ENCODE measurements around the gene GSTO2. TPM values are rescaled to one million over a fixed set of nuclear protein-coding genes. Genes with fewer than 3 reads are reported as not detected.

The GSTO2 gene
- total RNA-seq, 1 experiment from 2014 or later: 25.7 TPM

DNA sequence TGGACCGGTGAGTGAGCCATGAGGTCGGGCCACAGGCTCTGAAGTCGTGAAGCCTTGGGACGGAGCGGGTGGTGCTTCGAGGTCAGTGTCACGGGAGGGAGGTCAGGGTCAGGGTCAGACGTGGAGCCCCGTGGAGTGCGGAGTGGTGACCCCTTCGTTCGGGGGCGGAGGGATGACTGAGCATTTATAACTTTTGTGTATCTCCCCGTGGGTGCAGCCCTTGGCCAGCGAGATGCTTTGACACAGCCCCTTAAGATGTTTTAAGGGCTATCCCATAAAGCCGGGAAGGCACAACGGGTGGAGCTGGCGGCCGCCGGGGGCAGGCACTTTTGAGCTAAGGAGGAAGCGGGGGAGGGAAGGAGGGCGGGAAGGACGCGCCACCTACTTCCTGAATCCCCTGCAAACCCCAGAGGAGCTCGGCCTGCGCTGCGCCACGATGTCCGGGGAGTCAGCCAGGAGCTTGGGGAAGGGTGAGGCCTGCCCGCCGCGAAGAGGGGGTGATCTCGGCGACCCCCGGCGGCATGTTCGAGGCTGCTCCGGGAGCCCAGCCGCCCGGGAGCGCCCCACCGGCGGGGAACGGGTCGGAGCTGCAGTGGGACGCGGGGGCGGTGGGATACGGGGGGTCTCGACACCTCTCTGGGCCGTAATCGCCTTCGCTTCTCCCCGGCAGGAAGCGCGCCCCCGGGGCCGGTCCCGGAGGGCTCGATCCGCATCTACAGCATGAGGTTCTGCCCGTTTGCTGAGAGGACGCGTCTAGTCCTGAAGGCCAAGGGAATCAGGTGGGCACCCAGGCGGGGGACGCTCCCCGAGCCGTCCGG is 14.3 kb upstream of the GSTO2 start, which contains the start of gene GSTO1:
Gene GSTO1 (plus strand): TSS at position 400 of the 818 bp plus-strand sequence. CDS start 37 bp downstream, at position 437.
- H3K4me1 Mint-ChIP-seq (ENCODE audit: low read depth, unreplicated experiment): peaks cover 19% of the 10 kb centered on the region
- CTCF ChIA-PET: interaction anchor here (0.6 to 1.5 kb wide), 5 partner anchors 9 to 361 kb away, joined by 3 to 6 read pairs (median 4); partner anchors contain the start of gene GSTO2
- H3K9me3 Mint-ChIP-seq (ENCODE audit: low read depth, unreplicated experiment): no peaks in the 10 kb centered on the region
- TF ChIP-seq, protein P1, sequence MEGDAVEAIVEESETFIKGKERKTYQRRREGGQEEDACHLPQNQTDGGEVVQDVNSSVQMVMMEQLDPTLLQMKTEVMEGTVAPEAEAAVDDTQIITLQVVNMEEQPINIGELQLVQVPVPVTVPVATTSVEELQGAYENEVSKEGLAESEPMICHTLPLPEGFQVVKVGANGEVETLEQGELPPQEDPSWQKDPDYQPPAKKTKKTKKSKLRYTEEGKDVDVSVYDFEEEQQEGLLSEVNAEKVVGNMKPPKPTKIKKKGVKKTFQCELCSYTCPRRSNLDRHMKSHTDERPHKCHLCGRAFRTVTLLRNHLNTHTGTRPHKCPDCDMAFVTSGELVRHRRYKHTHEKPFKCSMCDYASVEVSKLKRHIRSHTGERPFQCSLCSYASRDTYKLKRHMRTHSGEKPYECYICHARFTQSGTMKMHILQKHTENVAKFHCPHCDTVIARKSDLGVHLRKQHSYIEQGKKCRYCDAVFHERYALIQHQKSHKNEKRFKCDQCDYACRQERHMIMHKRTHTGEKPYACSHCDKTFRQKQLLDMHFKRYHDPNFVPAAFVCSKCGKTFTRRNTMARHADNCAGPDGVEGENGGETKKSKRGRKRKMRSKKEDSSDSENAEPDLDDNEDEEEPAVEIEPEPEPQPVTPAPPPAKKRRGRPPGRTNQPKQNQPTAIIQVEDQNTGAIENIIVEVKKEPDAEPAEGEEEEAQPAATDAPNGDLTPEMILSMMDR (IDR thresholded peaks at IDR 0.05; ENCODE audit: unreplicated experiment): no peak
- peak within 1 kb of the TSS; percentile 56 for H3K27ac Mint-ChIP-seq (ENCODE audit: unreplicated experiment)
- no TSS peak for BruUV-seq (replicated peaks)
- DNase-seq: peak; percentile 56
- H3K4me3 Mint-ChIP-seq (ENCODE audit: low read depth, unreplicated experiment): peak within 1 kb of the TSS; percentile 84
- intact Hi-C loops (cut with micrococcal nuclease; ENCODE audit: unreplicated experiment): no loop called here
- peaks cover 37% of the 10 kb centered on the region for H3K36me3 Mint-ChIP-seq (ENCODE audit: insufficient read depth, unreplicated experiment)
- no peaks in the 10 kb centered on the region for H3K27me3 Mint-ChIP-seq (ENCODE audit: unreplicated experiment)

DNA sequence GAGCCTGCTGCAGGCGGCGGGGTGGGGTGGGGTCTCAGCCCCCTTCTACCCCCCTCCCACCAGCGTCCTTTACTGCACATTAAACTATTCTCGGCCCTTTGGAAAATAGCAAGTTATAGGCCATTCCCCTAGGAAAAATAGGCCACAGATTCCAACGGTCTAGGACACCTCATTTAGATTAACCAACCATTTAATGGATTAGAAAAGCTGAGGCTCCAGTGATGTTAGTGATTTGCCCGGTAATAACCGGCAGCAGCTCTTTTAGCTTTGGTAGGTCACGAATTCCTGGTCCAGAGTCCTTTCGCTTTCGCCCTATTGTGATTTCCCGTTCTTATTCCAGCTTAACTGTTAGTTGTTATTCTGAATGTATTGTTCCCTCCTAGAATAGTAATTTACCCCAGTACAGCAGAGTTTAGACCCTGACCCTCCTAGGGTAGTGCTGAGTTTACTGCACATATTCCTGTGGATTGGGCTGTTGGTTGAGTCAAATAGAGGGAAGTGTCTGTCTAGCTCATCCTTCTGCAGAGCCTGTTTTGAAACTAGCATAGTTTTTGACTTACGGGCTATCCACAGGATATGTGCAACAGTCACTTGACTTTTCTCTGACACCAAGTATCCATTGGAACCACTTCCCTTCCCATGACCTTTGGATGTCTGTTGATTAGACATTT is 13.5 kb upstream of the GSTO2 start:
- peak overlapping the region; percentile 56 for H3K27ac Mint-ChIP-seq (ENCODE audit: unreplicated experiment)
- H3K27me3 Mint-ChIP-seq (ENCODE audit: unreplicated experiment): no peaks in the 10 kb centered on the region
- peaks cover 37% of the 10 kb centered on the region for H3K36me3 Mint-ChIP-seq (ENCODE audit: insufficient read depth, unreplicated experiment)
- BruUV-seq (replicated peaks): no TSS peak
- intact Hi-C loops (cut with micrococcal nuclease; ENCODE audit: unreplicated experiment): no loop called here
- peak overlapping the region; percentile 84 for H3K4me3 Mint-ChIP-seq (ENCODE audit: low read depth, unreplicated experiment)
- H3K9me3 Mint-ChIP-seq (ENCODE audit: low read depth, unreplicated experiment): no peaks in the 10 kb centered on the region
- TF ChIP-seq, protein P1 (IDR thresholded peaks at IDR 0.05; ENCODE audit: unreplicated experiment): no peak
- CTCF ChIA-PET: interaction anchor here (0.5 to 1.5 kb wide), 4 partner anchors 9 to 1803 kb away, joined by 3 to 6 read pairs (median 4); no protein-coding TSS in a partner anchor
- peaks cover 26% of the 10 kb centered on the region for H3K4me1 Mint-ChIP-seq (ENCODE audit: low read depth, unreplicated experiment)
- no peak for DNase-seq

DNA sequence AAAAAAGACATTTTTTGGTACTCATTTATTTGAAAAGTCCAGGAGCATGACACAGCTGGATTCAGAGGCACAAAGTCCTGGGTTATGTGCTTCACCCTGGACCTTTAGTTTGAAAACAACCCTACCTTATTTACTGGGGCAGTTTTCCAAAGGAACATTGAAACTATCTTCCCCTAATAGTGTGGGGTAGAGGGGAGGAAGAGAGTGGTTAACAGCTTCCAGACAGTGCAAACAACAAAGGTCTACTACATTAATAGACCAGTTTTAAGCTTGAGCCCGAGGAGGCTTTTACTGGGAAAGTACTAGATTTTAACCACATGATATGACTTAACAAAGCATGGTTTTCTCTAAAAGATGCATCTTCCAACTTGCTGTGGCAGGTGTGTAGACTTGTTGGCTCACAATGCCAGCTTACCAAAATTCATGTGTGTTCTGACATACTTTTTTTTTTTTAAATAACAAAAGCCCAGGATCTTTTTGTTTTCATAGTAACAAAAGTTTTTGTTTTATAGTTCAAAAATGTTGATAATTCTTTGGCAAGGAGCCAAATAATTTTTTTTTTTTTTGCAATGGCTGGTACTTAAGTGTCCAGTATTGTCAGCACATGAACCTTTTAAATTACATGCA is 12.5 kb upstream of the GSTO2 start:
- TF ChIP-seq, protein P1 (IDR thresholded peaks at IDR 0.05; ENCODE audit: unreplicated experiment): no peak
- Mint-ChIP-seq H3K4me1 (ENCODE audit: low read depth, unreplicated experiment) (peaks cover 36% of the 10 kb centered on the region), H3K27ac (ENCODE audit: unreplicated experiment) (no peak overlapping the region), H3K27me3 (ENCODE audit: unreplicated experiment) (no peaks in the 10 kb centered on the region), H3K36me3 (ENCODE audit: insufficient read depth, unreplicated experiment) (peaks cover 42% of the 10 kb centered on the region), H3K9me3 (ENCODE audit: low read depth, unreplicated experiment) (no peaks in the 10 kb centered on the region), H3K4me3 (ENCODE audit: low read depth, unreplicated experiment) (peak overlapping the region; percentile 84)
- BruUV-seq (replicated peaks): no TSS peak
- intact Hi-C loops (cut with micrococcal nuclease; ENCODE audit: unreplicated experiment): no loop called here
- CTCF ChIA-PET: no interaction called here
- DNase-seq: no peak

DNA sequence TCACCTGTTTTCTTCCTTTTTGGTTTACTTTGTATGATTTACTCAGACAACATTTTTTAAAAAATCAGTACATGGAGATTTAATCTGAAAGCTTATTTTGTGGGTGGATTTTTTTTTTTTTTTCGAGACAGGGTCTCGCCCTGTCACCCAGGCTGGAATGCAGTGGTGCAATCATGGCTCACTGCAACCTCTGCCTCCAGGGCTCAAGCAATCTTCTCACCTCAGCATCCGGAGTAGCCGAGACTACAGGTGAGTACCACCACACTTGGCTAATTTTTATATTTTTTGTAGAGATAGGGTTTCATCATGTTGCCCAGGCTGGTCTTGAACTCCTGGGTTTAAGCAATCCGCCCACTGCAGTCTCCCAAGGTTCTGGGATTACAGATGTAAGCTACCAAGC is 11.7 kb upstream of the GSTO2 start:
- H3K27me3 Mint-ChIP-seq (ENCODE audit: unreplicated experiment): no peaks in the 10 kb centered on the region
- no peak overlapping the region for H3K4me3 Mint-ChIP-seq (ENCODE audit: low read depth, unreplicated experiment)
- H3K36me3 Mint-ChIP-seq (ENCODE audit: insufficient read depth, unreplicated experiment): peaks cover 42% of the 10 kb centered on the region
- no peak overlapping the region for H3K27ac Mint-ChIP-seq (ENCODE audit: unreplicated experiment)
- peaks cover 38% of the 10 kb centered on the region for H3K4me1 Mint-ChIP-seq (ENCODE audit: low read depth, unreplicated experiment)
- TF ChIP-seq, protein P1 (IDR thresholded peaks at IDR 0.05; ENCODE audit: unreplicated experiment): no peak
- BruUV-seq (replicated peaks): no TSS peak
- H3K9me3 Mint-ChIP-seq (ENCODE audit: low read depth, unreplicated experiment): no peaks in the 10 kb centered on the region
- CTCF ChIA-PET: no interaction called here
- intact Hi-C loops (cut with micrococcal nuclease; ENCODE audit: unreplicated experiment): no loop called here
- DNase-seq: no peak
